HG03045 (cell line): ENCODE results near the gene GCNA.

Source experiments
- ATAC-seq: cut with Tn5 transposase; IDR thresholded peaks from one replicate; pipeline ENCODE4 v1.9.1; 2021; ENCODE audit warnings: mild to moderate bottlenecking, moderate library complexity; ENCODE audit not compliant: unreplicated experiment

The GCNA gene

GRCh38 chrX:71615056-71615455 is 36.8 kb downstream of the GCNA start:
- ATAC-seq: no peak

GRCh38 chrX:71615954-71616353 is 37.7 kb downstream of the GCNA start:
- ATAC-seq: no peak

GRCh38 chrX:71616672-71617529 is 38.7 kb downstream of the GCNA start:
- no peak for ATAC-seq

GRCh38 chrX:71617742-71618141 is 39.5 kb downstream of the GCNA start:
- no peak for ATAC-seq

DNA sequence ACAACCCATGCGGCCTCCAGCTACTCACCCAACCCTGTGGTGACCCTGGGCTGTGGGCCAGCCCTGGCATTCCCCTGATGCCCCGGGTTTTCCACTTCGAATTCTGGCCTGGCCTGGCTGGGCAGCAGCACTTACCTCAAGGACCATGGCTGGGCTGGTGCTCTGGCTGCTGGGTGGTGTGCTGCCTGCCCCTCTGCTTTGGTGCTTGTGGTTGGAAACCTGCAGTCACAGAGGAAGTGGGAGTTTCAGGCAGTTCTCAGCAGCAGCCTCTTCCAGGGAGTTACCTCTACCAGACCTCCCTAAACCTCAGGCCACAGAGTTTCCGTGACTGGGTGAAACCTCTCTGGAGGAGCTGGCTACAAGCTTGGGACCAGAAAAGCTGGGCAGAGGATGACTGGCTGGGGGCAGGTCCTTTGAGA is 40.1 kb downstream of the GCNA start, which contains the start of gene CXCR3:
Gene CXCR3 (minus strand): TSS at position 209 of the 419 bp plus-strand sequence. CDS start 62 bp downstream, at position 147.
- ATAC-seq: peak; percentile 53

- no peak for ATAC-seq
Observed at GRCh38 chrX:71618787-71619186, 40.5 kb downstream of the GCNA start.

- no peak for ATAC-seq
Observed at GRCh38 chrX:71619193-71619592, 41.0 kb downstream of the GCNA start.

GRCh38 chrX:71619986-71620385 is 41.7 kb downstream of the GCNA start:
- ATAC-seq: no peak

- ATAC-seq: no peak
Observed at GRCh38 chrX:71621603-71622002, 43.4 kb downstream of the GCNA start.

GRCh38 chrX:71622032-71622575 is 43.9 kb downstream of the GCNA start:
- no peak for ATAC-seq

- ATAC-seq: peak; percentile 51
Observed at GRCh38 chrX:71622576-71623450, 44.6 kb downstream of the GCNA start.

- ATAC-seq: no peak
Observed at GRCh38 chrX:71623714-71624113, 45.5 kb downstream of the GCNA start.

DNA sequence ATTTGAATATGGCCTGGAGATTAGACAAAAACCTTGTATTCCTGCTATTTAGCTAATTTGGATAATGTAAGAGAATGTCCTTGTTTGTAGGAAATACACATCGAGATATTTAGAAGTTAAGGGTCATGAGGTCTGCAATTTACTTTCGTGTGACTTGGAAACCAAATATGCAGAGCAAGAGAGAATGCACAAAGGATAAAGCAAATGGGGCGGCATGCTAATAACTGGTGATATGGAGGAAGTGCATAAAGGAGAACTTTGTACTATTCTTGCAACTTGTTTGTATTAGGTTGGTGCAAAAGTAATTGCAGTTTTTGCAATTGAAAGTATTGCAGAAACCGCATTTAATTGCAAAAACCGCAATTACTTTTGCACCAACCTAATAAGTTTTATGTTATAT is 47.2 kb downstream of the GCNA start:
- ATAC-seq: no peak

GRCh38 chrX:71626576-71626975 is 48.3 kb downstream of the GCNA start:
- ATAC-seq: no peak

- ATAC-seq: no peak
Observed at GRCh38 chrX:71627588-71628404, 49.6 kb downstream of the GCNA start.

GRCh38 chrX:71629467-71629866 is 51.2 kb downstream of the GCNA start:
- no peak for ATAC-seq

DNA sequence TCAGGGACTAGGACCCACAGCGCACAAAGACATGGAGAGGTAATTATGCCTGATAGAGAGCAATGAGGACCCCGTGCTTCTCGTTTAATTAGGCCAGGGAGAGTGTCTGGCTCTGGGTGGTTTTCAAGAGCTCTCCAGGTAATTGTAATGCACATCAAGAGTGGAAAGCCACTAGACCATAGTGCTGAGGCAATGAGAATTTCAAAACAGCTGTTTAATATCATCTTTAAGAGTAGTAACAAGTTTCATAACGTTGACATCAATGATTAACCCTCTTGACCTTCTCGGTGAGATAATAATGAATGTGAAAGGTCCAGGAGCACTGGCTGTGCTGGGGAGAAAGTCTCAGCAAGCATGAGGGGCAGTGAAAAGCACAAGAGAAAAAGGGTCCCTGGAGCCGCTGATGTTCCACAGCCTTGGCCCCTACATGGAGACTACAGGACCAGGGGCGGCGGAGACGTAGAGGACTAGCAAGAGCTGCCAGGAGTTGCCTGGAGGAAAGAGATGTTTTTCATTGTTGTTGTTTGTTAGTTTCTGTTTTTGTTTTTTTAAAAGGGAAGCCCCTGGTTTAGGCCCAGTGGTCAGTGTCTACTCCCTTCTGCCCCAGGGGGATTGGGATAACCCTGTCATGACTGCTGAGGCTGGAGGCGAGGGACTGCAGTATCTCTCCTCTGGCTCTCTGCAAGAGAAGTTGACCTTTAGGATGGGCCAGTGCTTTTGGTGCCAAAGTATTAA is 54.9 kb downstream of the GCNA start:
- no peak for ATAC-seq

DNA sequence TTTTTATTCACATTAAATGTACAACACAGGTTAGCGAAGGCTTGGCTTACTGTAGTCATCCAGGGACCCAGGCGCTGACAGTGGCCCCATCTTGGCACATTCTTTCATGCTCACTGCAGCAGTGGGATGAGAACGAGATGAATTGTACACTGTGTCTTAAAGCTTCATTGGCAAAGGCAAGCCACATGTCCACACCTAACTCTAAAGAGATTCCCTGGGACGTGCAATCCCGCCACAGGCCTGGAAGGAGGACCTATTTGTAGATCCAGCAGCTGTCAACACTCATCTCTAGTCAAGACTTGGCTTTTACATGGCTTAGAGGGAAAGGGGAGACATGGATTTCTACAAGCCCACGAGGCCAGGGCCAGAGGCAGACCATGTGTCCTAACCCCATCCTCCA is 56.1 kb downstream of the GCNA start:
- ATAC-seq: no peak

DNA sequence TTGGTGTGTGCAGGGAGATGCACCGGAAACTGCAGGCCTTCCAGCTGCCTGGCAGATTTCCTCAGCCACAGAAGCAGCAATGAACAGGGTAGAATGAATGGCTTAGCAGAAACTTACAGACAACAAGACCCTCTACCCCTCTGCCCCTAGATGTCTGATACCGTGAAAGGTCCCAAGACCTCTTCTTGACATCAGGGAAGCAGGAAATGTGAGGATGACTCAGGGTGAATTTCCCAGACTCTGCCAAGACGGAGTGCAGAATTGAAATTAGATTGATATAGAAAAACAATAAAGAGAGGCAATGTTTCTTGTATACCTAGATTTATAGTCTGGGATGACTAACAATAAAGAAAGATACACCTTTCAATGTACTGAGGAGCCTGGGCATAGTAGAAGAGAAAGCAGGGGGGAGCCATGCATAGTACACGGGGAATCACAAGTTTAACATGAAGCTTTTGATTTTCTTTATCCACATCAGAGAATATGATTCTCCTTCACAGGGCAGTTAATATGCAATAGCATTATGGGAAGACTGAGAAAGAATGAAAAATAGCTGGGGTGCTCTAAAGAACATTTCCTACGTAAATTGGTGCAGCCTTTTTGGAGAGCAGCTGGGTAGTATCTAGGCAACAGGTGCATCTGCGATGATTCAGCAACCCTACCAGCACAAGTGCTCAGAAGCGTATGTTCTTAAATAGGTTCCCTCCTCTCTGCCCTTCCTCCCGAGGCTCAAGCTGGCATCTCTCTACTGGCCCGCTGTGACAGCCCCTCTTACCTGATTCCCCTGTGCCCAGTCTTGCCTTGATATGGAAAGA is 58.4 kb downstream of the GCNA start:
- ATAC-seq: peak; percentile 41
